Renal pelvis (tissue), 4 donors: ENCODE data around the gene MIEF2. TPM values are rescaled to one million over a fixed set of nuclear protein-coding genes. Genes with fewer than 3 reads are reported as not detected.

Experiments
- DNase-seq: peaks from one replicate; pipeline ENCODE4 v3.0.0-alpha.2; 2013
- polyA plus RNA-seq, 3 donors: library from polyadenylated mRNA; unstranded; fragments of 120-200 nt; gene quantifications; one replicate each; pipeline ENCODE4 v1.2.1, GENCODE V29; 2013; ENCODE audit not compliant: insufficient read length in 3 of 3

The MIEF2 gene
- polyA plus RNA-seq, 3 donors = 17.2 to 21.7 (median 19.2) TPM

- DNase-seq = no peak
These were observed 7.1 kb upstream of the MIEF2 start for GRCh38 chr17:18253187-18253884.

GRCh38 chr17:18253947-18254821 lies 6.3 kb upstream of the MIEF2 start:
- DNase-seq = no peak

- no peak for DNase-seq
These were observed 5.4 kb upstream of the MIEF2 start for GRCh38 chr17:18254888-18255649.

- DNase-seq = no peak
These were observed 4.1 kb upstream of the MIEF2 start for GRCh38 chr17:18256351-18256750.

- DNase-seq = no peak
These were observed 3.7 kb upstream of the MIEF2 start for GRCh38 chr17:18256776-18257175.

- peak; percentile 36 for DNase-seq
These were observed 3.0 kb upstream of the MIEF2 start for GRCh38 chr17:18257268-18257981.

- no peak for DNase-seq
These were observed 2.5 kb upstream of the MIEF2 start for GRCh38 chr17:18257982-18258355.

- no peak for DNase-seq
These were observed 2.0 kb upstream of the MIEF2 start, which contains the start of gene FLII for GRCh38 chr17:18258356-18259038. TSS of gene FLII (minus strand) at chr17:18258738. CDS start at chr17:18258690, 48 bp downstream.

GRCh38 chr17:18259621-18260331 lies 686 bp upstream of the MIEF2 start:
- DNase-seq = no peak

- DNase-seq = peak; percentile 46
These were observed 669 bp downstream of the MIEF2 start for GRCh38 chr17:18261146-18261515.

- no peak for DNase-seq
These were observed 1.2 kb downstream of the MIEF2 start for GRCh38 chr17:18261659-18262058.

- DNase-seq = no peak
These were observed 1.6 kb downstream of the MIEF2 start for GRCh38 chr17:18262111-18262510.

GRCh38 chr17:18262641-18263040 lies 2.2 kb downstream of the MIEF2 start:
- no peak for DNase-seq

GRCh38 chr17:18263885-18264682 lies 3.6 kb downstream of the MIEF2 start:
- DNase-seq = no peak

- DNase-seq = no peak
These were observed 6.9 kb downstream of the MIEF2 start for GRCh38 chr17:18267366-18267765.

GRCh38 chr17:18267927-18268711 lies 7.7 kb downstream of the MIEF2 start:
- no peak for DNase-seq

- DNase-seq = no peak
These were observed 9.8 kb downstream of the MIEF2 start for GRCh38 chr17:18270046-18270931.

GRCh38 chr17:18277076-18277475 lies 16.6 kb downstream of the MIEF2 start:
- DNase-seq = no peak
